Smooth muscle cell (in vitro differentiated cells): ENCODE measurements around the gene NUDT22. TPM values are rescaled to one million over a fixed set of nuclear protein-coding genes. Genes with fewer than 3 reads are reported as not detected.
A peak's percentile ranks its signal among the peaks of the same experiment; 100 is the strongest.

Experiments
- DNase-seq: peaks from one replicate; lab custom pipeline; 2025; ENCODE audit not compliant: unreplicated experiment; lab: John Stamatoyannopoulos, UW
- H2AFZ ChIP-seq: fragments of 200-600 bp; sonication (generic); 2 replicates; pipeline ENCODE4 v1.6.0; 2016; ENCODE audit warnings: antibody characterized with exemption, low read depth, mild to moderate bottlenecking
- H3F3A ChIP-seq: fragments of 200-600 bp; sonication (generic); 2 replicates; pipeline ENCODE4 v1.6.0; 2017; ENCODE audit warnings: antibody characterized with exemption, low read depth
- H3K27ac ChIP-seq: fragments of 200-600 bp; sonication (generic); 2 replicates; pipeline ENCODE4 v1.5.1; 2016; ENCODE audit warnings: low read depth, mild to moderate bottlenecking
- H3K27me3 ChIP-seq: fragments of 200-600 bp; sonication (generic); 2 replicates; pipeline ENCODE4 v1.6.1; 2016; ENCODE audit warnings: low read depth, mild to moderate bottlenecking
- H3K36me3 ChIP-seq: fragments of 200-600 bp; sonication (generic); 2 replicates; pipeline ENCODE4 v1.5.1; 2016; ENCODE audit warnings: low read depth
- H3K4me1 ChIP-seq: fragments of 200-600 bp; sonication (generic); 2 replicates; pipeline ENCODE4 v1.5.1; 2016; ENCODE audit warnings: low read depth
- H3K4me2 ChIP-seq: fragments of 200-600 bp; sonication (generic); 2 replicates; pipeline ENCODE4 v1.6.0; 2016; ENCODE audit warnings: mild to moderate bottlenecking
- H3K4me3 ChIP-seq: fragments of 200-600 bp; sonication (generic); 2 replicates; pipeline ENCODE4 v1.5.1; 2016; ENCODE audit warnings: mild to moderate bottlenecking
- H3K79me2 ChIP-seq: fragments of 200-600 bp; sonication (generic); 2 replicates; pipeline ENCODE4 v1.6.0; 2016; ENCODE audit warnings: low read depth, mild to moderate bottlenecking
- H3K9ac ChIP-seq: fragments of 200-600 bp; sonication (generic); 2 replicates; pipeline ENCODE4 v1.6.0; 2016; ENCODE audit warnings: low read depth
- H3K9me3 ChIP-seq: fragments of 200-600 bp; sonication (generic); replicated peaks from 2 replicates; pipeline ENCODE4 v1.5.1; 2016; ENCODE audit warnings: low read depth
- H4K20me1 ChIP-seq: fragments of 200-600 bp; sonication (generic); 2 replicates; pipeline ENCODE4 v1.6.0; 2016; ENCODE audit warnings: low read depth
- WGBS: methylation state at CpG from one replicate; pipeline ENCODE4 v1.1.7; 2016; ENCODE audit warnings: low lambda C conversion rate; 5-methylcytosine and 5-hydroxymethylcytosine counted together
- polyA plus RNA-seq: library from polyadenylated mRNA; unstranded; fragments of >200 nt; fragmentation: Nextera tagmentation; extraction: Ambion mirVana; gene quantifications from 2 replicates; pipeline ENCODE4 v1.2.1, GENCODE V29; 2016
- total RNA-seq: library from RNA; depleted of rRNA; stranded (reverse); fragments of >200 nt; gene quantifications from 2 replicates; pipeline ENCODE4 v1.2.3, GENCODE V29; 2014
- TF ChIP-seq, protein P1 (sequence below): fragments of 200-600 bp; sonication (generic); IDR thresholded peaks from 2 replicates; pipeline ENCODE4 v1.5.1; 2017; ENCODE audit warnings: borderline replicate concordance, mild to moderate bottlenecking, antibody characterized with exemption; ENCODE audit not compliant: insufficient read depth, poor library complexity, severe bottlenecking

NUDT22 gene
- total and polyA plus RNA-seq, 2 experiments from 2014 or later = 51.5 to 82.1 TPM

- H3K9ac ChIP-seq = no peak overlapping the region
- DNase-seq = no peak
- 87% methylated on average over 8 of the region's 8 CpGs for WGBS
- H3K9me3 ChIP-seq = no peaks in the 10 kb centered on the region
- H2AFZ ChIP-seq = no peak overlapping the region
- no peaks in the 10 kb centered on the region for H3K27me3 ChIP-seq
- H4K20me1 ChIP-seq = peaks cover 30% of the 10 kb centered on the region
- H3K36me3 ChIP-seq = no peaks in the 10 kb centered on the region
- H3K4me1 ChIP-seq = peaks cover 18% of the 10 kb centered on the region
- peak overlapping the region; percentile 87 for H3K27ac ChIP-seq
- TF ChIP-seq, protein P1, sequence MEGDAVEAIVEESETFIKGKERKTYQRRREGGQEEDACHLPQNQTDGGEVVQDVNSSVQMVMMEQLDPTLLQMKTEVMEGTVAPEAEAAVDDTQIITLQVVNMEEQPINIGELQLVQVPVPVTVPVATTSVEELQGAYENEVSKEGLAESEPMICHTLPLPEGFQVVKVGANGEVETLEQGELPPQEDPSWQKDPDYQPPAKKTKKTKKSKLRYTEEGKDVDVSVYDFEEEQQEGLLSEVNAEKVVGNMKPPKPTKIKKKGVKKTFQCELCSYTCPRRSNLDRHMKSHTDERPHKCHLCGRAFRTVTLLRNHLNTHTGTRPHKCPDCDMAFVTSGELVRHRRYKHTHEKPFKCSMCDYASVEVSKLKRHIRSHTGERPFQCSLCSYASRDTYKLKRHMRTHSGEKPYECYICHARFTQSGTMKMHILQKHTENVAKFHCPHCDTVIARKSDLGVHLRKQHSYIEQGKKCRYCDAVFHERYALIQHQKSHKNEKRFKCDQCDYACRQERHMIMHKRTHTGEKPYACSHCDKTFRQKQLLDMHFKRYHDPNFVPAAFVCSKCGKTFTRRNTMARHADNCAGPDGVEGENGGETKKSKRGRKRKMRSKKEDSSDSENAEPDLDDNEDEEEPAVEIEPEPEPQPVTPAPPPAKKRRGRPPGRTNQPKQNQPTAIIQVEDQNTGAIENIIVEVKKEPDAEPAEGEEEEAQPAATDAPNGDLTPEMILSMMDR = no peak
- no peak overlapping the region for H3K4me3 ChIP-seq
- peak overlapping the region; percentile 96 for H3K4me2 ChIP-seq
- peaks cover 17% of the 10 kb centered on the region for H3F3A ChIP-seq
- peaks cover 19% of the 10 kb centered on the region for H3K79me2 ChIP-seq
These were observed 17.3 kb downstream of the NUDT22 start for GRCh38 chr11:64243236-64243854.

GRCh38 chr11:64244107-64244506, 18.0 kb downstream of the NUDT22 start:
- Histone ChIP-seq H3K4me1 (peaks cover 21% of the 10 kb centered on the region), H3K9ac (no peak overlapping the region), H3K9me3 (no peaks in the 10 kb centered on the region), H3F3A (peaks cover 10% of the 10 kb centered on the region), H3K79me2 (peaks cover 19% of the 10 kb centered on the region), H3K36me3 (no peaks in the 10 kb centered on the region), H3K27me3 (no peaks in the 10 kb centered on the region), H3K4me2 (no peak overlapping the region), H2AFZ (no peak overlapping the region), H3K4me3 (no peak overlapping the region), H4K20me1 (peaks cover 30% of the 10 kb centered on the region), H3K27ac (peak overlapping the region; percentile 87)
- TF ChIP-seq, protein P1 = no peak
- 70% methylated on average over 5 of the region's 5 CpGs for WGBS
- DNase-seq = no peak

DNA sequence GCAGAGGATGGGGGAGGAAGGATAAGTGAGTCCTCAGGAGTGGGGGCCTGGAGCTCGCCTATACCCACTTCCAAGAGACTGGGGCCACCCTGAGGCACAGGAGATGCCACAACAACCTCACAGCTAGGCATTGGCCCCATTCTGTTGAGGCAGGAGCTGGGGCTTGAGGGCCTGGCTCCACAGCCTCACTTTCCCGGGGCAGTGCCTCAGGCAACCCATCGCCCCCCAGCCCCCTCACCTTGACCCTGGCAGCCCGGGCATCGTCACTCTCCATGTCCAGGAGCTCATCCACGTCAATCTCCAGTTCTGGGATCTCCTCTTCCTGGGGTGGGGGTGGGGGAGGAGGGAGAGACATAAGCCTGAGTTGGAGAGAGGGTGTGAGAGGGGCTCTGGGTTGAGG, 18.9 kb downstream of the NUDT22 start:
- Histone ChIP-seq H3K4me2 (peak overlapping the region; percentile 89), H3K4me3 (peak overlapping the region; percentile 63), H2AFZ (no peak overlapping the region), H3F3A (peaks cover 7% of the 10 kb centered on the region), H3K36me3 (no peaks in the 10 kb centered on the region), H3K27ac (peak overlapping the region; percentile 87), H3K9me3 (no peaks in the 10 kb centered on the region), H3K79me2 (peaks cover 19% of the 10 kb centered on the region), H3K27me3 (no peaks in the 10 kb centered on the region), H3K4me1 (peaks cover 21% of the 10 kb centered on the region), H3K9ac (peak overlapping the region; percentile 74), H4K20me1 (peaks cover 30% of the 10 kb centered on the region)
- TF ChIP-seq, protein P1 = no peak
- no peak for DNase-seq
- WGBS = 66% methylated on average over 6 of the region's 6 CpGs

DNA sequence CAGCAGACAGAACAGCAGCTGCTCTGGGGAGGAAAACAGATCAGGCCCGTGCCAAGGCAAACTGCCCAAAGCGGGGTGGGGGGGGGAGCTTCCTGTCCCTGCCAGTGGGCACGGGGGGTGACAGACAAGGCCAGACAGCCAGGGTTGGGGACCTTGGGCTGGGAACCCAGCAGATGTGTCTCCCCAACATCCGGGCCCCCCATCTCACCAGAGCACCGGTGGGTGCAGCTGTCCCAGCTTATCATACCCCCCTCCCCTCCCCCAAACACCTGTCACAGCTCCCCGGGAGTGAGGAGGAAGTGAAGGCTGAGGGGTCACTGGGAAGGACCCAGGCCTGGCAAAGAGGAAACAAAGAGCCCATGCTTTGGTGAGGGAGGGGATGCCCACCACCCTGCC, 19.3 kb downstream of the NUDT22 start:
- DNase-seq = no peak
- H3K36me3 ChIP-seq = no peaks in the 10 kb centered on the region
- WGBS = 23% methylated on average over 5 of the region's 6 CpGs
- H3K79me2 ChIP-seq = peaks cover 19% of the 10 kb centered on the region
- H3K9me3 ChIP-seq = no peaks in the 10 kb centered on the region
- H3K4me3 ChIP-seq = peak overlapping the region; percentile 63
- TF ChIP-seq, protein P1 = no peak
- peaks cover 30% of the 10 kb centered on the region for H4K20me1 ChIP-seq
- peaks cover 21% of the 10 kb centered on the region for H3K4me1 ChIP-seq
- no peaks in the 10 kb centered on the region for H3K27me3 ChIP-seq
- peaks cover 7% of the 10 kb centered on the region for H3F3A ChIP-seq
- H3K27ac ChIP-seq = peak overlapping the region; percentile 87
- H2AFZ ChIP-seq = no peak overlapping the region
- H3K4me2 ChIP-seq = peak overlapping the region; percentile 89
- H3K9ac ChIP-seq = peak overlapping the region; percentile 74
